GM21360 (cell line): ENCODE results near the gene ZPBP2.
"Not testable (repeated sequence)": the region's sequence is repeated elsewhere in the genome, so short reads cannot be mapped to it uniquely, and the experiment has no call there.

Experiments
- ATAC-seq: cut with Tn5 transposase; IDR thresholded peaks from one replicate; pipeline ENCODE4 v1.9.1; 2021; ENCODE audit warnings: mild to moderate bottlenecking, moderate library complexity; ENCODE audit not compliant: unreplicated experiment

Gene ZPBP2

DNA sequence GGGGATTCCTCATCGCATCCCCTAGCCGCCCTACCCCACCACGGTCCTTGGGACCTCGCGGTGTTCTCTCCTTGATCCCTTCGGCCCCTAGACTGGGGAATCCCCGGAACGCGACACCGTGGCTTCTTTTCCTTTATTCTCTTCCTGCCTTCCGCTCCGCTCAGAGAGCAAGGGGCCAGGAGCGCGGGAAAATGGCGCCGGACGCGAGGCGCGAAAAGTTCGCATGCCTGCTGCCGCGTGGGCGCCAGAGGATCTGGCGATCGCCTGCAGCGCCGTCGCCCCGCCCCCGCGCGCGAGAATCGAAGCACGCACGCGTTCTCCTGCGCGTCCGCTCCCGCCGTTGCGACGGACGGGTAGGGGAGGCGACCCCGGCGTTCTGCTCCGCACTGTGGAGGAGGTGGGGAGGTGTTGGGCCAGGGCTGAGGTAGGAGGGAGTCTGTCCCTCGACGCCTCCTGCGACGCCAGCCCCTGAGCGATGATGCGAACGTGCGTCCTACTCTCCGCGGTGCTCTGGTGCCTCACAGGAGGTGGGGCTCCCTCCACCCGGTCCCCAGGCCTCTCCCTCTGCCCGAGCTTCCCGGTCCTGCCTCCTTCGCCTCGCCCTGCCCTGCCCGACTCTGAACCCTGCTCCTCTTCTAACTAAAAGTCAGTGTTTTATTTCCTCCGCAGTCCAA is at the start of gene ZPBP2:
TSS of gene ZPBP2 (plus strand) at position 323 of the 674 bp plus-strand sequence. CDS start at position 476, 153 bp downstream.
- ATAC-seq = no peak

DNA sequence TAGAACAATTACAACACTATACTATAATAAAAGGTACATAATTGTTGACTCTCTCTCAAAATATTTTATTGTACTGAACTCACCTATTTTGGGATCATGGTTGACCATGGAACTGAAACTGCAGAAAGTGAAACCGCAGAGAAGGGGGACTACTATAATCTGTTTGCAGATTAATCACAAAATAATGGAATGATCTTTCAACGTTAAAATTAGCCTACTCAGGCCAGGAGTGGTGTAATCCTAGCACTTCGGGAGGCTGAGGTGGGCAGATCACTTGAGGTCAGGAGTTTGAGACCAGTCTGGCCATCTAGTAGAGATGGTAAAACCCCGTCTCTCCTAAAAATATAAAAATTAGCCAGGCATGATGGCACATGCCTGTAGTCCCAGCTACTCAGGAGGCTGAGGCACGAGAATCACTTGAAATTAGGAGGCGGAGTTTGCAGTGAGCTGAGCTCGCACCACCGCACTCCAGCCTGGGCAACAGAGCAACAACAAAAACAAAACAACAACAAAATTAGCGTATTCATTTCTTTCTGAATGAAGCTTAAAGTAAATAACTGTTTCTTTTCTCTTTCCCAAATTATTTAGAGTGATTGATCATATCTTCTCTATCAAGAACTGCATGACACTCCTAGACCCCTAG is 49.5 kb upstream of the ZPBP2 start:
- no peak for ATAC-seq

DNA sequence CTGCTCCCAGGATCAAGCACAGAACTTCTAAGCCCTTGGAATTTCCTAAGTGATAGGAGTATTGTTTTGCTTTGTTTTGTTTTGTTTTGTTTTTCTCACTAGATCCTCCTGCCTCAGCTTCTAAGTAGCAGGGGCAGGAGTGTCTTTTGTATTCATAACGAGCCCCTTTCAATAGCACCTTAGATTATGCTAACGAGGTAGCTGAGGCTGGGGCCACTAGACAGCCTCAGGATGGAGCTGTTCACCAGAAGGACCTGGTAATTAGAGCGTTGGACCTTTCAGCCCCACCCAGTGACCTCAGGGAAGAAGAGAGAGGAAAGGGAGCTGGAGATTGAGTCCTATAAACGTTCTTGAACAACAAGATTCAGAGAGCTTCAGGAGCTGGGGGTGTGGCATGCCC is 47.5 kb upstream of the ZPBP2 start:
- no peak for ATAC-seq

DNA sequence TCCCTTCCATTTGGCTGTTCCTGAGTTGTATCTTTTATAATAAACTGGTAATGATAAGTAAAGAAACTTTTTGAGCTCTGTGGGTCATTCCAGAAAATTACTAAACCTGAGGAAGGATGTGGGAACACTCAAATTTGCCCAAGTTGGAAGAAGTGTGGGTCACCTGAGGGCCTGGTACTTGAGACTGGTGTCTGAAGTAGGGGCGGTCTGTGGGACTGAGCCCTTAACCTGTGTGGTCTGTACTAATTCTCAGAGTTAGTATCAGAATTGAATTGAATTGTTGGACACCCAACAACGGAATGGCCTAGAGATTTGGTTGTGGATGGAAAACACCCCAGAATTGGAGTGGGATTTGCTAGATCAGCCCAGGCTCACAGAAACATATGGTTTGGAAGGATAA is 47.0 kb upstream of the ZPBP2 start:
- ATAC-seq = no peak

DNA sequence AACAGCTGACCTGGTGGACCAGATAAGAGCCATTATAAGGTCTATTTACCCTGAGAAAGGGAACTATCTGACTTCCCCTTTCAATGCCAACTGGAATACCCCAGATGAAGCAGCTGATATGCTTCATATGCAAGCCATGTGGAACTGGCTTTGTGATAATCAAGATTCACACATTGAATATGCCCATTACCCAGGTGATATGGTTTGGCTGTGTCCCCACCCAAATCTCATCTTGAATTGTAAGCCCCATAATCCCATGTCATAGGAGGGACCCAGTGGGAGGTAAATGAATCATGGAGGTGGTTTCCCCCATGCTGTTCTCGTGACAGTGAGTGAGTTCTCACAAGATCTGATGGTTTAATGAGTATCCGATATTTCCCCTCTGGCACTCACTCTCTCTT is 46.0 kb upstream of the ZPBP2 start:
- ATAC-seq = no peak

- no peak for ATAC-seq
These were observed 44.5 kb upstream of the ZPBP2 start for GRCh38 chr17:39823407-39824054.

DNA sequence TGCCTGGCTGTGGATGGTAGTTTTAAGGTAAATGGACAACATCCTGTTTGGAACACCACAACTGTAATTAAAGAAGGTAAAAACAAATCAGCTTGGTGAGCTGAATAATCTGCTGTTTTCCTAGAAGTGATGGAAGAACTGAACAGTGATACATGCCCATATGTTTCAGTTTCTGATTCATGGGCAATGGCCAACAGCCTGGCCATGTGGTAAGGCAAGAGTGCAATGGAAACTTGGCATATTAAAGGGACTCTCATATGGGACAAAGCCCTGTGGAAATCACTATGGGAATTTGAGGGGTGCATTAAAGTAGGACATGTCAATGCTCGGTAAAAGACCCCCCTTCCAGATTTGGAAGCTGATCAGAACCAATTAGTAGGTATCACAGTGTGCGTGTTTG is 41.7 kb upstream of the ZPBP2 start:
- no peak for ATAC-seq

DNA sequence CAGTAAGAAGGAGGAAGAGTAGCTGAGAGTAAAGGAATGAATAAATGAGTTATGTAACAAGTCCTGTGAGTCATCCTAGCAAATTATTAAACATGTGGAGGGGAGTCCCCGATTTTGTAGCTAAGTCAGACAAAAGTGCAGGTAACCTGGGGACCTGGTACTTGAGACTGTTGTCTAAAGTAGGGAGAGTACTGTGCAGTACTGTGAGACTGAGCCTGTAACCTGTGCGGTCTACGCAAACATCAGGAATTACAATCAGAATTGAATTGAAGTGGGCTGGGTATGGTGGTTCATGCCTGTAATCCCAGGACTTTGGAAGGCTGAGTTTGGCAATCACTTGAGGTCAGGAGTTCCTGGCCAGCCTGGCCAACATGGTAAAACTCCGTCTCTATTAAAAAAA is 39.6 kb upstream of the ZPBP2 start:
- ATAC-seq = no peak

- ATAC-seq = no peak
These were observed 36.4 kb upstream of the ZPBP2 start for GRCh38 chr17:39831588-39831987.

DNA sequence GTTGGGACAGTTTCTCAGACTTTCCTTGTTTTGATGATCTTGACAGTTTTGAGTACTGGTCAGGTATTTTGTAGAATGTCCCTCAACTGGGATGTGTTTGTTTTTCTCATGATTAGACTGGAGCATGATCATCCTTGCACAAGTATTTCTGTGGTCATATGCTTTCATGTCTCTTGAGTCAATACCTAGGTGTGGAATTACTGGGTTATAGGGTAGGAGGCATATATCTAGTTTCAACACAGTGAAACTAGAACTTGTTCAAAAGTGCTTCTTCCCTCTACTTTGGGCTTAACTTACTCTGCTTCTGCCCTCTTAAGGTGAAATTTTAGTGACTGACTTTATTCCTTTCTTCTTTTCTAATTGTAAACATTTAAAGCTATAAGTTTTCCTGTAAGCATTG is 34.0 kb upstream of the ZPBP2 start:
- ATAC-seq = no peak

DNA sequence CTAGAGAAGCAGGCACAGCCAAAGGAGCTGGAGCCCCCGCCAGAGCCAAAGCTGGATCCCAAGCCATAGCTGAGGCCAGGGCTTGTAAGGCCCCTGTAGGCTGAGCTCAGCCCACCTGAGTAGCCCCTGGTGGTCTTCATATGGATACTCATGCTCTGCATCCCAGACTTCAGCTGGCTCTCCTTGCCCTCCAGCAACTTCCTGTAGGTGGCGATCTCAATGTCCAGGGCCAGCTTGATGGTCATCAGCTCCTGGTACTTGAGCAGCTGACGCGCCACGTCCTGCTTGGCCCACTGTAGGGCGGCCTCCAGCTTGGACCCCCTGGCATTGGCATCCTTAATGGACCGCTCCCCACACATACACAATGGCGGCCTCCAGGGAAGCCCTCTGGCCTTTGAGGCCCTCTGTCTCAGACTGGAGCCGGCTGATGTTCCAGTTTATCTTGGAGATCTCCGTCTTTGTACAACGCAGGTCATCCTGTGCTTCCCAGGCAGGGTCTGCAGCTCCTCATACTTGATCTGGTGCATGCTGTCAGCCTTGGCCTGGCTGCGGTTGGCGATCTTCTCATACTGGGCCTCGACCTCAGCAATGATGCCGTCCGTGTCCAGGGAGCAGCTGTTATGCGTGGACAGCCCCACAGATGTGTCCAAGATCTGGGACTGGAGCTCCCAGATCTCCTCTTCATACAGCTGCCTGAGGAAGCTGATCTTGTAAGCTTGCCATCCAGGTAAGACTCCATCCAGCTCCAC is 32.8 kb upstream of the ZPBP2 start:
- ATAC-seq = no peak

GRCh38 chr17:39836117-39836516 is 31.9 kb upstream of the ZPBP2 start:
- ATAC-seq = no peak

DNA sequence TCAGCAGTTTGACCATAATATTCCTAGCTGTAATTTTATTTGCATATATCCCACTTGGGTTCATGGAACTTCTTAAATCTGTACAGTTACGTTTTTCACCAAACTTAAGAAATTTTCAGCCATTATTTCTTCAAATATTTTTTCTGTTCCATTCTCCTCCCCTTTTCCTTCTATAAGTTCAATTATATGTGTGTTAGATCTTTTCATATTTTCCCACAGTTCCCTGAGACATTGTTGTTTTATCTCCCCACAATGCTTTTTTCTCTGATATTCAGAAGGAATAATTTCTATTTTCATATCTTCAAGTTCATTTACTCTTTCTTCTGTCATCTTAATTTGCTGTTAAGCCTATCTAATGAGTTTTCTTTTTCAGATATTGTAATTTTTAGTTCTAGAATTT is 29.9 kb upstream of the ZPBP2 start:
- no peak for ATAC-seq

- no peak for ATAC-seq
These were observed 29.2 kb upstream of the ZPBP2 start for GRCh38 chr17:39838784-39839183.

- ATAC-seq = no peak
These were observed 26.8 kb upstream of the ZPBP2 start for GRCh38 chr17:39841134-39841683.

DNA sequence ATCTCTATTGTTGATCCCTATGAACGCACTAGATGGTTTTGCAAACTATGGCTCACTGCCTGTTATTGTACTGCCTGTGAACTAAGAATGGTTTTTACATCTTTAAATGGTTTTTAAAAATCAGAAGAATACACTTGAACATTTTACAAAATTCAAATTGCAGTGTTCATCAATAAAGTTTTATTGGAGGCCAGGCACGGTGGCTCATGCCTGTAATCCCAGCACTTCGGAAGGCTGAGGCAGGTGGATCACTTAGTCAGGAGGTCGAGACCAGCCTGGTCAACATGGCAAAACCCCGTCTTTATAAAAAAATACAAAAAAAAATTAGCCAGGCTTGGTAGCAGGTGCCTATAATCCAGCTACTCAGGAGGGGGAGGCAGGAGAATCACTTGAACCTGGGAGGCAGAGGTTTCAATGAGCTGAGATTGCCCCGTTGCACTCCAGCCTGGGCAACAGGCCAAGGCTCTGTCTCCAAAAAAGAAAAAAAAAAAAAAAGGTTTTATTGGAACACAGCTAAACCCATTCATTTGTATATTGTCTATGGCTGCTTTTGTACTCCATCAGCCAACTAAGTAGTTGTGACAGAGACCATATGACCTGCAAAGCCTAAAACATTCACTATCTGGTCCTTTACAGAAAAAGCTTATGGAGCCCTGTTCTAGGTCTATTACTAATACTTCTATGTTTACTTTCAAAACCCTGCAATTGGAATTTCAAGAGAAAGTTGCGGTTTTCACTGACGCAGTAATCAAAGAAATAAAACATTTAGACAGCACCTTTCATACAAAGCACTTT is 22.8 kb upstream of the ZPBP2 start:
- no peak for ATAC-seq

DNA sequence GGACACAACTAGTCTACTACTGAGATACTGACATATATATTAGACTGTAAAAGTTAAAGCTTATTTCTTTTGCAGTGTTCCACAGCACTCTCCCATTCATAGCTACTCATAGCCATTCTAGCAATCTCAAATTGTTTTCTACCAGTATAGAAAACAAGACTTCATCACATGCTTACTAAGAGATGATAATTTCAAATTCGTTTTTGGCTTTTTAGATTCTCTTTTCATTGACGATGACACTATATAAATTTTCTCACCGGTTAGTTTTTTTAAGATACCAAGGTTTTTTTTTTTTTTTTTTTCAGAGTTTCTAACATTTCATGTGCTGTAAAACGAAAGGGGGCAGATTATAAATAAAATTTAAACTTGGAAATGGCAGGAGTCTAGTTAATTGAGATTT is 21.8 kb upstream of the ZPBP2 start:
- ATAC-seq = no peak

DNA sequence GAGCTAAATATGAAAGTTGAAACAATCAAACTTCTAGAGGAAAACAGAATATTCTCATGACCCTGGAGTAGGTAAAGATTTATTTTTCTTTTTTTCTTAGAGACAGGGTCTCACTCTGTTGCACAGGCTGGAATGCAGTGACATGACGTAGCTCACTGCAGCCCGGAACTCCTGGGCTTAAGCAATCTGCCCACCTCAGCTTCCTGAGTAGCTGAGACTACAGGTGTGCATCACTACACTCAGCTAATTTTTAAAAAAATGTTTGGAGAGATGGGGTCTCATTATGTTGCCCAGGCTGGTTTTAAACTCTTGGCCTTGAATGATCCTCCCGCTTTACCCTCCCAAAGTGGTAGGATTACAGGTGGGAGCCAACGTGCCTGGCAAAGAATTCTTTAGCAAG is 19.4 kb upstream of the ZPBP2 start:
- ATAC-seq = no peak

- not testable (repeated sequence) for ATAC-seq
These were observed 17.8 kb upstream of the ZPBP2 start for GRCh38 chr17:39850186-39850585.

- ATAC-seq = no peak
These were observed 15.8 kb upstream of the ZPBP2 start for GRCh38 chr17:39852239-39852638.

- ATAC-seq = no peak
These were observed 13.1 kb upstream of the ZPBP2 start for GRCh38 chr17:39854909-39855308.
